Measurements from ENCODE around the gene PODXL. TPM values are rescaled to one million over a fixed set of nuclear protein-coding genes. Genes with fewer than 3 reads are reported as not detected.
A peak's percentile ranks its signal among the peaks of the same experiment; 100 is the strongest.

PODXL gene
- total RNA-seq, 1 experiment from 2014 or later, result 37.5 TPM

DNA sequence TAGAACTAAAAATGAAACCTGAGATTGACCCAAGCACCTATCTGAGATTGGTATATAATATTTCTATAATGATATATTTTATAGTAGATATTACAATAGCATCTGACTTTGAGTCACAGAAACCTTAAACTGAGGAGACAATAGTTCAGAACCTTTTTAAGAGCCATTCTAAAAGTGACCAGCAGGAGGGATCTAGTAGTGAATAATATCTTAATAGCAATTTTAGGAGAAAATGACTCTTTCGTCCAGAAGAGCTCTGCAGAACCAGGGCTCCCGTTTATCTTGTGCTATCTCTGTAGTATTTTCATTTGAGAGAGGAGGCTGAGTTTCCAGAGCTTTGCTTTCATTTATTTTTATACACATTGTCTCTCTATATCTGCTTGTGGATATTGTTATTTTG lies 68.1 kb downstream of the PODXL start:
- Histone ChIP-seq H3K9me3 (ENCODE audit: control insufficient read depth in 1 of 2, insufficient read depth in 1 of 2, low read depth in 1 of 2, low read length in 2 of 2) (no peaks in the 10 kb centered on the region), H3K4me3 (replicated peaks in 1 of 2; ENCODE audit: low read depth in 1 of 2, low read length in 2 of 2) (no peak overlapping the region), H3K9ac (ENCODE audit: low read length) (no peak overlapping the region), H3K9me2 (ENCODE audit: insufficient read depth) (no peaks in the 10 kb centered on the region), H4K20me1 (ENCODE audit: insufficient read depth) (no peaks in the 10 kb centered on the region), H3K27ac (ENCODE audit: low read depth, low read length) (no peak overlapping the region), H3K4me2 (ENCODE audit: low read length) (no peak overlapping the region), H3K27me3 (ENCODE audit: insufficient read depth, low read length) (no peaks in the 10 kb centered on the region), H3K79me2 (ENCODE audit: insufficient read depth, low read length) (no peaks in the 10 kb centered on the region), H2AFZ (ENCODE audit: low read depth, low read length, poor library complexity, severe bottlenecking) (no peak overlapping the region), H3K4me1 (ENCODE audit: control insufficient read depth in 1 of 2, insufficient read depth in 2 of 2, low read length in 2 of 2) (no peaks in the 10 kb centered on the region), H3K36me3 (ENCODE audit: control insufficient read depth in 1 of 2, insufficient read depth in 2 of 2, low read length in 2 of 2) (no peaks in the 10 kb centered on the region; a peak in 1 of 4 replicates)
- intact Hi-C loops (cut with micrococcal nuclease), result no loop called here
- RAD21 ChIA-PET (ENCODE audit: low non-redundant PET in 1 of 2, low total read pairs in 2 of 2, uncharacterized antibody in 2 of 2, unreplicated experiment in 2 of 2), result no interaction called here
- TF ChIP-seq, protein P1, sequence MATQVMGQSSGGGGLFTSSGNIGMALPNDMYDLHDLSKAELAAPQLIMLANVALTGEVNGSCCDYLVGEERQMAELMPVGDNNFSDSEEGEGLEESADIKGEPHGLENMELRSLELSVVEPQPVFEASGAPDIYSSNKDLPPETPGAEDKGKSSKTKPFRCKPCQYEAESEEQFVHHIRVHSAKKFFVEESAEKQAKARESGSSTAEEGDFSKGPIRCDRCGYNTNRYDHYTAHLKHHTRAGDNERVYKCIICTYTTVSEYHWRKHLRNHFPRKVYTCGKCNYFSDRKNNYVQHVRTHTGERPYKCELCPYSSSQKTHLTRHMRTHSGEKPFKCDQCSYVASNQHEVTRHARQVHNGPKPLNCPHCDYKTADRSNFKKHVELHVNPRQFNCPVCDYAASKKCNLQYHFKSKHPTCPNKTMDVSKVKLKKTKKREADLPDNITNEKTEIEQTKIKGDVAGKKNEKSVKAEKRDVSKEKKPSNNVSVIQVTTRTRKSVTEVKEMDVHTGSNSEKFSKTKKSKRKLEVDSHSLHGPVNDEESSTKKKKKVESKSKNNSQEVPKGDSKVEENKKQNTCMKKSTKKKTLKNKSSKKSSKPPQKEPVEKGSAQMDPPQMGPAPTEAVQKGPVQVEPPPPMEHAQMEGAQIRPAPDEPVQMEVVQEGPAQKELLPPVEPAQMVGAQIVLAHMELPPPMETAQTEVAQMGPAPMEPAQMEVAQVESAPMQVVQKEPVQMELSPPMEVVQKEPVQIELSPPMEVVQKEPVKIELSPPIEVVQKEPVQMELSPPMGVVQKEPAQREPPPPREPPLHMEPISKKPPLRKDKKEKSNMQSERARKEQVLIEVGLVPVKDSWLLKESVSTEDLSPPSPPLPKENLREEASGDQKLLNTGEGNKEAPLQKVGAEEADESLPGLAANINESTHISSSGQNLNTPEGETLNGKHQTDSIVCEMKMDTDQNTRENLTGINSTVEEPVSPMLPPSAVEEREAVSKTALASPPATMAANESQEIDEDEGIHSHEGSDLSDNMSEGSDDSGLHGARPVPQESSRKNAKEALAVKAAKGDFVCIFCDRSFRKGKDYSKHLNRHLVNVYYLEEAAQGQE (IDR thresholded peaks at IDR 0.05; ENCODE audit: low read depth), result no peak
- TF ChIP-seq, protein P2, sequence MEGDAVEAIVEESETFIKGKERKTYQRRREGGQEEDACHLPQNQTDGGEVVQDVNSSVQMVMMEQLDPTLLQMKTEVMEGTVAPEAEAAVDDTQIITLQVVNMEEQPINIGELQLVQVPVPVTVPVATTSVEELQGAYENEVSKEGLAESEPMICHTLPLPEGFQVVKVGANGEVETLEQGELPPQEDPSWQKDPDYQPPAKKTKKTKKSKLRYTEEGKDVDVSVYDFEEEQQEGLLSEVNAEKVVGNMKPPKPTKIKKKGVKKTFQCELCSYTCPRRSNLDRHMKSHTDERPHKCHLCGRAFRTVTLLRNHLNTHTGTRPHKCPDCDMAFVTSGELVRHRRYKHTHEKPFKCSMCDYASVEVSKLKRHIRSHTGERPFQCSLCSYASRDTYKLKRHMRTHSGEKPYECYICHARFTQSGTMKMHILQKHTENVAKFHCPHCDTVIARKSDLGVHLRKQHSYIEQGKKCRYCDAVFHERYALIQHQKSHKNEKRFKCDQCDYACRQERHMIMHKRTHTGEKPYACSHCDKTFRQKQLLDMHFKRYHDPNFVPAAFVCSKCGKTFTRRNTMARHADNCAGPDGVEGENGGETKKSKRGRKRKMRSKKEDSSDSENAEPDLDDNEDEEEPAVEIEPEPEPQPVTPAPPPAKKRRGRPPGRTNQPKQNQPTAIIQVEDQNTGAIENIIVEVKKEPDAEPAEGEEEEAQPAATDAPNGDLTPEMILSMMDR (IDR thresholded peaks at IDR 0.05 in 2 of 3, conservative IDR thresholded peaks at IDR 0.05 in 1 of 3; ENCODE audit: borderline replicate concordance in 1 of 3, insufficient read depth in 1 of 3, low read depth in 2 of 3, low read length in 2 of 3), result peak in 2 of 3 experiments; percentile 32; a peak in 3 of 6 replicates
- DNase-seq (ENCODE audit: low read depth, low spot score), result no peak
- no TSS peak for BruUV-seq (replicated peaks)
- peak; percentile 54 for ATAC-seq
- POLR2A ChIA-PET, result no interaction called here
- CTCF ChIA-PET, result interaction anchor here (0.7 kb wide), 1 partner anchor 13 kb away, joined by 3 read pairs; no protein-coding TSS in a partner anchor

- no peaks in the 10 kb centered on the region for H3K4me1 ChIP-seq (ENCODE audit: control insufficient read depth in 1 of 2, insufficient read depth in 2 of 2, low read length in 2 of 2)
- ChIA-PET RAD21 (ENCODE audit: low non-redundant PET in 1 of 2, low total read pairs in 2 of 2, uncharacterized antibody in 2 of 2, unreplicated experiment in 2 of 2) (no interaction called here), POLR2A (no interaction called here), CTCF (no interaction called here)
- H3K27ac ChIP-seq (ENCODE audit: low read depth, low read length), result no peak overlapping the region
- no peaks in the 10 kb centered on the region for H3K9me2 ChIP-seq (ENCODE audit: insufficient read depth)
- H2AFZ ChIP-seq (ENCODE audit: low read depth, low read length, poor library complexity, severe bottlenecking), result no peak overlapping the region
- ATAC-seq (no peak), DNase-seq (ENCODE audit: low read depth, low spot score) (no peak)
- H4K20me1 ChIP-seq (ENCODE audit: insufficient read depth), result no peaks in the 10 kb centered on the region
- no peak overlapping the region for H3K4me3 ChIP-seq (replicated peaks in 1 of 2; ENCODE audit: low read depth in 1 of 2, low read length in 2 of 2)
- H3K27me3 ChIP-seq (ENCODE audit: insufficient read depth, low read length), result no peaks in the 10 kb centered on the region
- no peak overlapping the region for H3K9ac ChIP-seq (ENCODE audit: low read length)
- H3K4me2 ChIP-seq (ENCODE audit: low read length), result no peak overlapping the region
- intact Hi-C loops (cut with micrococcal nuclease), result no loop called here
- no peaks in the 10 kb centered on the region for H3K9me3 ChIP-seq (ENCODE audit: control insufficient read depth in 1 of 2, insufficient read depth in 1 of 2, low read depth in 1 of 2, low read length in 2 of 2)
- no peaks in the 10 kb centered on the region; a peak in 1 of 4 replicates for H3K36me3 ChIP-seq (ENCODE audit: control insufficient read depth in 1 of 2, insufficient read depth in 2 of 2, low read length in 2 of 2)
- no TSS peak for BruUV-seq (replicated peaks)
- no peaks in the 10 kb centered on the region for H3K79me2 ChIP-seq (ENCODE audit: insufficient read depth, low read length)
- TF ChIP-seq SP1 (IDR thresholded peaks at IDR 0.05; ENCODE audit: low read depth) (no peak), EZH2phosphoT487 (IDR thresholded peaks at IDR 0.05; ENCODE audit: borderline replicate concordance) (no peak), RAD21 (IDR thresholded peaks at IDR 0.05; ENCODE audit: low read depth) (no peak), CBX3 (IDR thresholded peaks at IDR 0.05; ENCODE audit: low read depth) (no peak)
- TF ChIP-seq, protein P3, sequence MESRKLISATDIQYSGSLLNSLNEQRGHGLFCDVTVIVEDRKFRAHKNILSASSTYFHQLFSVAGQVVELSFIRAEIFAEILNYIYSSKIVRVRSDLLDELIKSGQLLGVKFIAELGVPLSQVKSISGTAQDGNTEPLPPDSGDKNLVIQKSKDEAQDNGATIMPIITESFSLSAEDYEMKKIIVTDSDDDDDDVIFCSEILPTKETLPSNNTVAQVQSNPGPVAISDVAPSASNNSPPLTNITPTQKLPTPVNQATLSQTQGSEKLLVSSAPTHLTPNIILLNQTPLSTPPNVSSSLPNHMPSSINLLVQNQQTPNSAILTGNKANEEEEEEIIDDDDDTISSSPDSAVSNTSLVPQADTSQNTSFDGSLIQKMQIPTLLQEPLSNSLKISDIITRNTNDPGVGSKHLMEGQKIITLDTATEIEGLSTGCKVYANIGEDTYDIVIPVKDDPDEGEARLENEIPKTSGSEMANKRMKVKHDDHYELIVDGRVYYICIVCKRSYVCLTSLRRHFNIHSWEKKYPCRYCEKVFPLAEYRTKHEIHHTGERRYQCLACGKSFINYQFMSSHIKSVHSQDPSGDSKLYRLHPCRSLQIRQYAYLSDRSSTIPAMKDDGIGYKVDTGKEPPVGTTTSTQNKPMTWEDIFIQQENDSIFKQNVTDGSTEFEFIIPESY (IDR thresholded peaks at IDR 0.05; ENCODE audit: extremely low read depth, insufficient replicate concordance, low read length), result no peak
- TF ChIP-seq, protein P2 (IDR thresholded peaks at IDR 0.05 in 2 of 3, conservative IDR thresholded peaks at IDR 0.05 in 1 of 3; ENCODE audit: borderline replicate concordance in 1 of 3, insufficient read depth in 1 of 3, low read depth in 2 of 3, low read length in 2 of 3), result no peak
- TF ChIP-seq, protein P4, sequence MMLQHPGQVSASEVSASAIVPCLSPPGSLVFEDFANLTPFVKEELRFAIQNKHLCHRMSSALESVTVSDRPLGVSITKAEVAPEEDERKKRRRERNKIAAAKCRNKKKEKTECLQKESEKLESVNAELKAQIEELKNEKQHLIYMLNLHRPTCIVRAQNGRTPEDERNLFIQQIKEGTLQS (IDR thresholded peaks at IDR 0.05), result no peak
These were observed 69.2 kb downstream of the PODXL start for GRCh38 chr7:131487217-131487616.

Data from HCT116 (cell line).